GM10248 (cell line): ENCODE results near the gene SMC1B.

Source experiments
- CTCF ChIA-PET: fragments of 300-600 bp; sonication (Branson Sonifier 250); formaldehyde crosslinking; extraction: SDS; loops from one replicate; lab custom pipeline; 2021; ENCODE audit warnings: antibody characterized with exemption; lab: Yijun Ruan, JAX
- POLR2A ChIA-PET: fragments of 350-650 bp; sonication (Branson Sonifier 250); formaldehyde crosslinking; extraction: SDS; loops from one replicate; lab custom pipeline; 2020; ENCODE audit warnings: antibody characterized with exemption; lab: Yijun Ruan, JAX
- DNase-seq: peaks from one replicate; pipeline ENCODE4 v3.0.0; 2012; ENCODE audit errors: extremely low spot score
- TF ChIP-seq, protein P1 (sequence below): IDR thresholded peaks from 2 replicates; pipeline ENCODE4 v1.5.1; 2012; ENCODE audit warnings: mild to moderate bottlenecking, low read depth; ENCODE audit errors: extremely low read depth, missing control alignments, control extremely low read depth

Gene SMC1B

DNA sequence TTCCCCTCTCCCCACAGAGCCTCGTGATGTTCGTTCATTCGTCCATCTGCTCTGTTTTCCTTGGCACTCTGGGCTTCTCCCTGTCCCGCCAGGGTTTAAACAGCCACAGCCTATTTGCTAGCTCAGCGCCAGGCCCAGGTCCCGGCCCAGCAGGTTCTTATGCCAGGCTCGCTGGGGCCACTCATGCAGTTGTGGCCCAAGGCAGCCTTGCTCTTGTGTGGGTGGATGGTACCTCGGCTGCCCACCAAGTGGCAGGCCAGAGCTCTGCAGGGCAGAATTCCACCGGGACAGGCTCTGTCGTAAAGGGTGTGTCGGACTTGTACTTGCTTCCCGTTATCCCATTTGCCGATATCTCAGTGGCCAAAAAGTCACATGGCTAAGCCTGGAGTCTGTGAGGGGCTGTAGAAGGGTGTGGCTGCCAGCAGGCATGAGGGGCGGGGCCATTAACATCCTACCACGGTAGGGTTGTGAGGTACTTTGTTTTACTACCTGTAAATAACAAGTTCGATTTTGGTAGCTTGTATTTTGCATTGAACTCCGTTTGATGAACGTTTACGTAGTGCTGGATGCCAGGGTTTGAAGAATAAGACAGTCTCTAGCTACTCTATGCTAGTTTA lies 95.7 kb downstream of the SMC1B start:
- TF ChIP-seq, protein P1, sequence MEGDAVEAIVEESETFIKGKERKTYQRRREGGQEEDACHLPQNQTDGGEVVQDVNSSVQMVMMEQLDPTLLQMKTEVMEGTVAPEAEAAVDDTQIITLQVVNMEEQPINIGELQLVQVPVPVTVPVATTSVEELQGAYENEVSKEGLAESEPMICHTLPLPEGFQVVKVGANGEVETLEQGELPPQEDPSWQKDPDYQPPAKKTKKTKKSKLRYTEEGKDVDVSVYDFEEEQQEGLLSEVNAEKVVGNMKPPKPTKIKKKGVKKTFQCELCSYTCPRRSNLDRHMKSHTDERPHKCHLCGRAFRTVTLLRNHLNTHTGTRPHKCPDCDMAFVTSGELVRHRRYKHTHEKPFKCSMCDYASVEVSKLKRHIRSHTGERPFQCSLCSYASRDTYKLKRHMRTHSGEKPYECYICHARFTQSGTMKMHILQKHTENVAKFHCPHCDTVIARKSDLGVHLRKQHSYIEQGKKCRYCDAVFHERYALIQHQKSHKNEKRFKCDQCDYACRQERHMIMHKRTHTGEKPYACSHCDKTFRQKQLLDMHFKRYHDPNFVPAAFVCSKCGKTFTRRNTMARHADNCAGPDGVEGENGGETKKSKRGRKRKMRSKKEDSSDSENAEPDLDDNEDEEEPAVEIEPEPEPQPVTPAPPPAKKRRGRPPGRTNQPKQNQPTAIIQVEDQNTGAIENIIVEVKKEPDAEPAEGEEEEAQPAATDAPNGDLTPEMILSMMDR = no peak
- CTCF ChIA-PET = interaction anchor here (0.6 to 2.0 kb wide), 3 partner anchors 16 to 65 kb away, joined by 3 to 4 read pairs (median 3); no protein-coding TSS in a partner anchor
- DNase-seq = no peak
- POLR2A ChIA-PET = no interaction called here

DNA sequence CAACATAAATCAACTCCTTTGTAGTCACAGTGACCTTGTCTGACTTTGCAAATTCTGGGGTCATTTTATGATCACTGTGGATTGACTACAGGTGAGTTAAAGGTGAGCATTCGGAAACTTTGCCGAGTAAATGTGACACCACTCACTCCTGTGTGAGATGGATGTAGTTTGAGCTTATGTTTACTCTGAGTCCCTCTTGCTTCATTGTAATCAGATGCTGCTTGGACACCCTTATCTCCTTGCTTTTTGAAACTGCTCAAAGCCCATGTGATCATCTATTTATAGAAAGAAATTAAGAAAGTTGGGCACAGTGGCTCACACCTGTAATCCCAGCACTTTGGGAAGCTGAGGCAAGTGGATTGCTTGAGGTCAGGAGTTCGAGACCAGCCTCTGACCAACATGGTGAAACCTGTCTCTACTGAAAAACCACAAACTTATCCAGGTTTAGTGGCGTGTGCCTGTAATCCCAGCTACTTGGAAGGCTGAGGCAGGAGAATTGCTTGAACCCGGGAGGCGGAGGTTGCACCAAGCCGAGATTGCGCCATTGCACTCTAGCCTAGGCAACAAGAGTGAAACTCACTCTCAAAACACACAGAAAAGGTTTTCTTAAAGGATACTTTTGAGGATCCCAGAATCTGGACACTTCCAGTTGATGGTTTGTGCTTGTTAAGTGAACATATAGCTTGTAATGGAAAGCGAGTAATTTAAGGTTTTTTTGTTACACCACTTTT lies 96.4 kb downstream of the SMC1B start:
- ChIA-PET CTCF (interaction anchor here (1.1 to 2.0 kb wide), 2 partner anchors 17 to 42 kb away, joined by 3 to 4 read pairs; no protein-coding TSS in a partner anchor), POLR2A (no interaction called here)
- TF ChIP-seq, protein P1 = no peak

DNA sequence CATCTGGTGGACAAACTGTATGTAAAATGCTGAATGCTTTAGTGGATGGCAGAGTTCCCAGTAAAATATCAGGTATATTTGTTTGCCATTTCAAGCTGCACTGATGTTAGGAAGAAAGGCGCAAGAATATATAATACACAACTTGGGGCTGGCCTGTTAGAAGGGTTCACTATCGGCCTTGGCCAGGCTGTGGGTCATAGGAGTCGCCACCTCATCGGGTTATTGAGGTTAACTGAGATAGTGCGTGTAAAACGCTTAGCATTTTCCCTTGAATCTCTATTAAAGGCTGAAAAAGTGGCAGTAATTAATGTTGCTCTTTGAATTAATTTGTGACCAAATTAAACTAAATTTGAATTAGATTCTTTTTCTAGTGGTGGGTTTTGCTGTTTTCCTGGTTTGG lies 98.6 kb downstream of the SMC1B start:
- ChIA-PET CTCF (no interaction called here), POLR2A (no interaction called here)
- TF ChIP-seq, protein P1 = no peak
- no peak for DNase-seq

More for the DNA sequence above, 96.4 kb downstream of the SMC1B start:
- DNase-seq = no peak

DNA sequence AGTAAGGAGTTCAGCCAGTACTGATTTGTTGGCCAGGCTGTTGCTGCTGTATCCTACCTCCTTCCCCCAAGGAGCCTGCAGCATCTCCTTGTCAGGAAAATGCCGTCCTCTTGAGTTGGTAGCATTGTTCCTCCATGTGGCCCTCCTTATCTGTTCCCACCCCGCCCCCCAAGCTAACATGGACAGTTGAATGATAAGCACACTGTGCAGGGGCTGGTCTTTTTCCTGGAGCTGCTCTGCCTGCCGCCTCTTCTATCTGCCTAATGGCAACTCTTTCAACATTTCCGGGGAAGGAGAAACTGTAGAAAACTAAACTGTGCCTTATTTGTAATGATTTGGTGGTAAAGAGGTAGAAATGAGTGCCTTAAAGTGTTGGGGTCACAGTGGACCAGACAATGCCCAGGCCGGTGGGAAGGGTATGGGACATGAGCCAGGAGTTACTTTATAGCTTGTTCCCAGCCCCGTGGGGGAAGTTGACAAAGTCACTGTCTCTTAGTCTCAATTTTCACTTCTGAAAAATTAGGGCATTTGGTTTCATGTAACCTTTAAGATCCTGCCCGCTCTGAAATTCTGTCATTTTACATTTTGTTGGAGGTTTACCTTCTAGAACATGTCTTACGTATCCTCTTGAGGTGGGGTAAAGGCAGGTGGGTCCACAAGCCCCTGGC lies 99.2 kb downstream of the SMC1B start:
- TF ChIP-seq, protein P1 = no peak
- ChIA-PET CTCF (no interaction called here), POLR2A (no interaction called here)
- DNase-seq = no peak

DNA sequence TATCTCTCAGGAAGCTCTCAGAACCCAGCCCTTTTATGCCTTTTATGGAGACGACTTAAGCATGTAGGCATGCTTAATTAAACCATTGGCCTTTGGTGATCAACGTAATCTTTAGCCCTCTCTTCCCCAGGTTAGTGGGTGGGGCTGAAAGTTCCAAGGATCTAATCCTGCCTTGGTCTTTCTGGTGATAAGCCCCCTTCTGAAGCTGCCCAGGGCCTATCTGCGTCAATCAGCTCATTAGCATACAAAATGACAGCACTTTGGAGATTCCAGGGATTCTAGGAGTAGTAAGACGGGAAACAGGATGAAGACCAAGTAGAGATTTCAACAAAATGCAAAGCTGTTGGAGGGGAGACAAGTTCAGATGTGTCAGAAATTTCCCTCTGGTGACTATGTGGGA lies 100.5 kb downstream of the SMC1B start:
- DNase-seq = no peak
- TF ChIP-seq, protein P1 = no peak
- POLR2A ChIA-PET = no interaction called here
- CTCF ChIA-PET = no interaction called here

DNA sequence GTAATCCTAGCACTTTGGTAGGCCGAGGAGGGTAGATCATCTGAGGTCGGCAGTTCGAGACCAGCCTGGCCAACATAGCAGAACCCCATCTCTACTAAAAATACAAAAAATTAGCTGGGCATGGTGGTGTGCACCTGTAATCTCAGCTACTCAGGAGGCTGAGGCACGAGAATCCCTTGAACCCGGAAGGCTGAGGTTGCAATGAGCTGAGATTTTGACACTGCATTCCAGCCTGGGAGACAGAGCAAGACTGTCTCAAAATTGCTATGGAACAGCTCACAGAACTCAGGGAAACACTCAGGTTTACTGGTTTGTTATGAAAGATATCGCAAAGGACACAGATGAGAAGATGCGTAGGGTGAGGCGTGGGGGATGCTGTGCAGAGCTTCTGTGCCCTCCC lies 101.0 kb downstream of the SMC1B start:
- ChIA-PET POLR2A (no interaction called here), CTCF (no interaction called here)
- TF ChIP-seq, protein P1 = no peak
- no peak for DNase-seq
